GM18508 (cell line): ENCODE results near the gene UTRN.

Experiments
- ATAC-seq: cut with Tn5 transposase; IDR thresholded peaks from one replicate; pipeline ENCODE4 v1.9.1; 2021; ENCODE audit warnings: moderate number of reproducible peaks; ENCODE audit not compliant: insufficient read depth, unreplicated experiment

Gene UTRN

GRCh38 chr6:144279484-144280150 lies 5.5 kb upstream of the UTRN start:
- no peak for ATAC-seq

GRCh38 chr6:144283646-144284477 lies 1.3 kb upstream of the UTRN start:
- ATAC-seq, result no peak

GRCh38 chr6:144284478-144284782 lies 705 bp upstream of the UTRN start:
- ATAC-seq, result no peak

DNA sequence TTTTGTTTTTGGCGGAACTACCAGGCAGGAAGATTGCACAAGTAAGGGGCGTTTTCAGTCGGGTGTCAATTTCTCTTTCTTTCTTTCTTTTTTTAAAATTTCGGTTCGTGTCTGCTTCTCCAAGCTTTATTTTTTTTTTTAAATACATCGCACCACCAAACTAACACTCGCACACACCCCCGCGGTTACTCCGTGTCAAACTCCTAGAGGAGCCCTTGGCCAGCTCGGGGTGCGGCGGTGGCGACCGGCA lies 338 bp downstream of the UTRN start:
- no peak for ATAC-seq

DNA sequence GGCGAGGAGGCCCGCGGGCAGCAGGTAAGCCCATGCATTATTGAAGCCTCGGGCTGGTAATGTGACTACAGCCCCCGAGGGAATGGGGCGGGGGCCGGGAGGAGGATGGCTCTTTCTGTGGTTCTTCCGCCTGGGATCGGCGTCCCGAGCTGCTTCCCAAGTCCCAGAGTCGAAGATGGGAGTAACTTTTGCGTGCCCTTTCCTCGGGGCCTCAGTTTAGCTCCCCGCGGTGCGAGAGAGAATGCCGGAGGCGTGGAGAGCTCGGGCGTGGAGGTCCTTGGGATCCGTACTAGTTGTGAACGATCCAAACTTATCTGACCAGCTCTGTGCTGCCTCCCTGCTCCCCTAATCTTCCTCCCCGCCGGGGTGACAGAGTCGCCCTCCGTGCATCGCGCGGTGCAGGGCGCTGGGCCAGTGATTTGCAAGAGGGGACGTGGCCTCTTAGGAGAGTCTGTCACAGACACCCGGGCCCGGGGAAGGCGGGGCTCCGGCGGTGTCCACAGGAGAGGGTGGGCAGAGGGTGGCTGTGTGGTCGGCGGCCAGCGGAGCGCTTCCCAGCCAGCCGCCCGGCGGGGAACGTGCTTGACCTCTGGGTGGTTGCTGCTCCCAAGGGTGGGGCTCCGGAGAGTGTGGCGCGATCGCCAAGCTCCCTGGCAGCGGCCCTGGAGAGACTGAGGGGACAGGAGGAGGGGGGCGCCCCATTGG lies 815 bp downstream of the UTRN start:
- no peak for ATAC-seq

DNA sequence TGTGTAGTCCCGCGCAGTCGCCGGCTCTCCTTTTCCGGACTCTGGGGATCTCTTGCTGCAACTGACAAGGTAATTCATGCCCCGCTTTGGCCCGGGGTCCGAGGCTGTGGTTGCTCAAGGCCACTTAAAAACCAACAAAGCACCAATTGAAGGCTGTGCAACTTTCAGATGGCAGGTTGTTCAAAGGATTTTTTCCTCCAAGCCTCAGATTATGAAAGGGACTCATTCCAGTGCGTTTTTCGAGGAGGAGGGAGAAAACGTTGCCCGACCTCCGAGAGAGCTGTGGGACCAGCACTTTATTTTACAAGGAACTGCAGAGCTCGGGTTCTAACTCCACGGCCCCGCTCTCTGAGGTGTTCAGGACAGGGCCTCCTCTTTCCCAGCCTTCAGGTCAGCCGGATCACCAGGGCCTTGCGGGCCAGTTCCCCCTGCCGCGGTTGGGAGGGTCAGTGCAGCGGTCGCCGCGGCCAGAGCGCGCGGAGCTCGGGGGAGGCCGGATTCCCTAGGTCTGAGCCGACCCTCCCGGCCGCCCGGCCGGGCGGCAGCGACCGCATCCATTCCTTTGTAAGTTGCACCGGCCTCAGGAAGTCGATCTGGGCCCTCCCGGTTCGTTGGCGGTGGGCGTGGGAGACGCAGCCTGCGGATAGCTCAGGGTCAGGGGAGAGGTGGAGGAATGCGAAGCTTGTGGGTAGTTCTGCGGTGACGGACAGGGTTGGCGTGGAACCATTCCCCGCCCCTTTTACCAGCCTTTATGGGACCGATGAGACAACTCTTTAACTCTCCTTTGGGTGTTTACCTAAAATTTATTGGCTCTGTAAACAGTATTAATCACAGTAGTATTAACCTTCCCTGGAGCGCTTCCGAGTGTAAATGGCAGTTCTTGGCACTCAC lies 1.6 kb downstream of the UTRN start:
- ATAC-seq, result no peak

DNA sequence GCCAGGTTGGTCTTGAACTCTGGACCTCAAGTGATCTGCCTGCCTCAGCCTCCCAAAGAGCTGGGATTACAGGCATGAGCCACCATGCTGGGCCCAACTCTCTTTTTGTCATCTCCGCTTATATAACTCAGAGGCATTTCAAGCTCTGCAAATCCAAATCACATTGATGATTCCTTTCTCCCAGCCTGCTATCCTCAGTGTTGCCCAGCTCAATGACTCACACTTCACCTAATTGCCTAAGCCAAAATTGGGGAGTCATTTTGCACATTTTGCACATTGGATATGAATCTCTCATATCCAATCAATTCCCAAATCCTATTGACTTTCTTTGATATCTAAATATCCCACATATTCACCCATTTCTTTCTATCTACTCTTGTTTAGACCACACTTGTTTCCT lies 3.9 kb downstream of the UTRN start:
- ATAC-seq, result no peak

GRCh38 chr6:144292372-144292771 lies 7.2 kb downstream of the UTRN start:
- ATAC-seq, result no peak

DNA sequence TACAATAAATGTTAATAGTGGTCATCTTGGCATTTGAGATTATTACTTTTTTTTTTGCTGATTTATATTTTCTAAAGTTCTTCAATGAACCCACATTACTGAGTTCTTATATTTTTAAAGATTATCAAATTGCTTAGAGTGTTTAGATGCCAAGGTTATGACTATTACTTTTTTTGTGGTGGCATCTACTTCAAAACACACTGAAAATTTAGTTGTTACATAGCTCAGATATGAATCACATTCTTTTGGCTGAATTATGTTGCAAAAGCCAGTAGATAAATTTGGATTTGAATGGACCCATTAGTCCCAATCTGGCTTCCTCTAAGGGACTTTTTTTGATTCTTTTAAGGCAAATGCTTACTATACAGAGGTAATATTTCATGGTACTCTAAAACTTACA lies 8.9 kb downstream of the UTRN start:
- ATAC-seq, result no peak

DNA sequence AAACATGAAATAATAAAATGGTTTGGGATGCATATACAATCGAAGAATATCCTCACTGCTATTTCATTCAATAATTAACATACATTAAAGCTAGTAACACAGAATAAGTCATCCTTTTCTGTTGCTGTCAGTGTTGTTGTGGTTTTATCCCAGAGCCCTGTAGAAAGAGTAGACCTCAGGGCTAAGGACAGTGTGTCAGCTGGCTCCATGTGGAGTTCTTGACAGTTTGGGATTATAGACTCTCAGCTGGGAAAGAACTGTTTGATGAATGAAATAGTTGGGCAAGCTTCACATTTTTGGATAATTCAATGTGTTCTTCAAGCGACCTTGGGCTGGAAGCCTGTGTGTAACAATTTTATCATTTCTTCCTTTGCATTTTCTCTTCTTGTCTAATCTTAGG lies 10.1 kb downstream of the UTRN start:
- ATAC-seq, result no peak

GRCh38 chr6:144295981-144296767 lies 11.0 kb downstream of the UTRN start:
- no peak for ATAC-seq

GRCh38 chr6:144296973-144297372 lies 11.8 kb downstream of the UTRN start:
- no peak for ATAC-seq

GRCh38 chr6:144297511-144298100 lies 12.5 kb downstream of the UTRN start:
- ATAC-seq, result no peak

GRCh38 chr6:144298194-144298593 lies 13.1 kb downstream of the UTRN start:
- no peak for ATAC-seq

DNA sequence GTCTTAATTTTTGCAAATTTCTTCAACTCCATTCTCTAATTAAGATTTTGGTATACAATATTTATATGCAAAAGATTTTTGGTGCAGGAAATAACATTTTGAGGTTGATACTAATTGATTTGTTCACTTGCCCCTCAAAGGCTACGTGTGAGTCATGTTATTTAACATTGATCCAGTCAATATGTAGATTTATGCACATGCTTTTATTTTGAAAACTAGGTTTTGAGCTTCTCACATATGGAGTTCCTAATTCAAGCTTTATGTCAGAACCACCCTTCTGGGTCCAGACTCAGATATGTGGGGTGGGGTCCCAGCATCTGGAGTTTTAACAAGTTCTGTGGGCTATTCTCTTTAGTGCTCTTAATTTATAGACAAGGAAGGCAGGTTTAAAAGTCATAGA lies 13.8 kb downstream of the UTRN start:
- no peak for ATAC-seq

DNA sequence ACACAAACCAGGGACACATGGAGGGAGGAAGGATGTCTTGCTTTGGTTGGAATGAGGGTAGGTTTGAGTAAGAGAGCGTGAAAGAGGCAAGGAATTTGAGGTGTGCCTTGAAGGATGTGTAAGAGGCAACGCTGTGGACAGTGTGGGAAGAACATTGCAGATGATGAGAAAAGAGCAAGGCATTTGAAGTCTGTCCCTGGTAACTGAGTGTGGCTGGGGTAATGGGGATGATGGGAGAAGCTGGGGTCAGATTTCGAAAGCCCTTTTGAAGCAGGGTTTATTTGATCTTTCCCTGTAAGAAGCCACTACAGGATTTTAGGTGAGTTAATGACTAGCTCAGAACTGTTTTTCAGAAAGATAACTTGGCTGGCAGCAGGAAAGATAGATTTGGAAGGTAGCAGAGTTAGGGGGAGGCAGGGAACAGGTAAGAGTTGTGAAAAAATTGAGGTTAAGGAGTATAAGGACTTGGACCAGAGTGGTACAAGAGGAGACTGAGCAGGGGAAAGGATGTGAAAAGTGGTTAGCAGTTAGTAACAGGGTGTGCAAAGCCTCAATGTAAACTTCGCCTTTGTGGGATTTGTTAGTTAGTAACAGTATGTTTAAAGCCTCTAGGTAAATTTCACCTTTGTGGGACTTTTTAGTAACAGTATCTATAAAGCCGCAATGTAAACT lies 17.7 kb downstream of the UTRN start:
- ATAC-seq, result no peak

DNA sequence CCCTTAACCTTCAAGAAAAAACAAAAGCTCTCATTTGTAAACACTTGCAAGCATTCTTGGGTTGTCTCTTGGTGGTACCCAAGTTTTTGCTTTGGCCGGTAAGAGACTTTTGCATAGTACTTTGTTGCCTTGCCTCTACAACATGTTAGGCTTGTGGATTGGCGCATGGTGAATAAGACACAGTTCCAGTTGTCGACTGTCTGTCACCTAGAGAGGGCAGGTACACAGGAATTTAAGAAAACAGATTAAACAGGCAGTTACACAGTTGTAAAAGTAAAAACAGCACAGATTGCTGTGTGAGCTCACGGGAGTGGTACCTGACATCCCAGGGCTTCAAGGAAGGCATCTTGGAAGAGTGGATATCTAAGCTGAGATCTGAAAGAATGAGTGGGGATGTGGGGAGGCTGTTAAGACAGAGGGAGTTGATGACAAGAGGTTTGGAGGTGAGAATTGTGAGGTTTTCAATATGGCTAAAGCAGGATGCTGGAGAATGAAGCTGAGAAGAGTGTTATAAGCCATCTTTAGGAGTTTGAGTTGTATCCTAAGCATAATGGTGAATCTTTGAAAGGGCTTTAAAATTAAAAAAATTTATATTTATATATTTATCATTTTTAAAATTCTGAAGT lies 19.2 kb downstream of the UTRN start:
- ATAC-seq, result no peak

- ATAC-seq, result peak; percentile 11
These were observed 20.4 kb downstream of the UTRN start for GRCh38 chr6:144305567-144305966.

DNA sequence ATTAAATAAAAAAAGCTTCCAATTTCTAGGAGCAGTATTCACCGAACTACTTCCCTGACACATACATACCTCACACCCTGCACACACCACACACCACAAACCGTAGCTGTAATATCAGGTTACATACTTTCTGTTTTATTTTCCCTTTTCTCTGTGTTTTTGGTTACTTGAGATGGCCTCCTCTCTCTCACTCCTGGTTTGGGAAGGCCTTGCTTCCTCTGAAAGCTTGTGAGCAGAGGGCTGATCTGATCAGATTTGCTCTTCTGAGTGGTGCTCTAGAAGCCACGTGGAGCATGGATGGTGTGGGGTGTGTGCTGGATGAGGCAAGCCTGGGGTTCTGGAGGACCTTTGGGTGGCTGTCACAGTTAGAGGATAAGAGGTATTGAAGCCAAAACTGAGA lies 20.9 kb downstream of the UTRN start:
- ATAC-seq, result peak; percentile 80
